ENCODE measurements around the gene WFIKKN1.

DNA sequence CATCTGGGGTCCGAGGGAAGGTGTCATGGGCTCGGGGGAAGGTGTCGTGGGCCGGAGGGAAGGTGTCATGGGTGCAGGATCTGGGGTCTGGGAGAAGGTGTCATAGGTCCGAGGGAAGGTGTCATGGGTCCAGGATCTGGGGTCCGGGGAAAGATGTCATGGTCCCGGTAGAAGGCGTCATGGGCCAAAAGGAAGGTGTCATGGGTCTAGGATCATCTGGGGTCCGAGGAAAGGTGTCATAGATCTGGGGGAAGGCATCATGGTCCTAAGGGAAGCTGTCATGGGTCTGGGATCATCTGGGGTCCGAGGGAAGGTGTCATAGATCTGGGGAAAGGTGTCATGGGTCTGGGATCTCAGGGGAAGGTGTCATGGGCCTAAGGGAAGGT lies 40.0 kb upstream of the WFIKKN1 start:
- TF ChIP-seq, protein P1, sequence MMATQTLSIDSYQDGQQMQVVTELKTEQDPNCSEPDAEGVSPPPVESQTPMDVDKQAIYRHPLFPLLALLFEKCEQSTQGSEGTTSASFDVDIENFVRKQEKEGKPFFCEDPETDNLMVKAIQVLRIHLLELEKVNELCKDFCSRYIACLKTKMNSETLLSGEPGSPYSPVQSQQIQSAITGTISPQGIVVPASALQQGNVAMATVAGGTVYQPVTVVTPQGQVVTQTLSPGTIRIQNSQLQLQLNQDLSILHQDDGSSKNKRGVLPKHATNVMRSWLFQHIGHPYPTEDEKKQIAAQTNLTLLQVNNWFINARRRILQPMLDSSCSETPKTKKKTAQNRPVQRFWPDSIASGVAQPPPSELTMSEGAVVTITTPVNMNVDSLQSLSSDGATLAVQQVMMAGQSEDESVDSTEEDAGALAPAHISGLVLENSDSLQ (IDR thresholded peaks at IDR 0.05), result no peak
- no peak for TF ChIP-seq FOXK2 (IDR thresholded peaks at IDR 0.05)
- TF ChIP-seq NFRKB (IDR thresholded peaks at IDR 0.05), result no peak
- no peak for TF ChIP-seq BHLHE40 (IDR thresholded peaks at IDR 0.05; ENCODE audit: borderline replicate concordance)
- TF ChIP-seq SUZ12 (IDR thresholded peaks at IDR 0.05), result no peak
- TF ChIP-seq SP1 (IDR thresholded peaks at IDR 0.05), result no peak
- TF ChIP-seq LEF1 (IDR thresholded peaks at IDR 0.05; ENCODE audit: borderline replicate concordance), result no peak
- TF ChIP-seq TARDBP (IDR thresholded peaks at IDR 0.05), result no peak
- TF ChIP-seq FOXM1 (IDR thresholded peaks at IDR 0.05; ENCODE audit: borderline replicate concordance), result no peak
